OCI-LY7 (cell line): ENCODE results near the gene ZNF154. TPM values are rescaled to one million over a fixed set of nuclear protein-coding genes. Genes with fewer than 3 reads are reported as not detected.

ENCODE experiments used
- BruUV-seq: library from RNA; stranded (reverse); fragments of 400-500 nt; replicated peaks from 2 replicates; lab custom pipeline; 2021; lab: Mats Ljungman, UMichigan
- CTCF ChIA-PET: fragments of 300-600 bp; sonication (Branson Sonifier 250); formaldehyde crosslinking; loops from one replicate; lab custom pipeline; 2022; ENCODE audit warnings: antibody characterized with exemption; ENCODE audit not compliant: unreplicated experiment; lab: Charles Lee
- POLR2A ChIA-PET: fragments of 300-600 bp; sonication (Branson Sonifier 250); formaldehyde crosslinking; loops from one replicate; lab custom pipeline; 2022; ENCODE audit warnings: antibody characterized with exemption; lab: Charles Lee
- DNase-seq: peaks from one replicate; pipeline ENCODE4 v3.0.0-alpha.2; 2015; ENCODE audit warnings: low spot score
- H2AFZ ChIP-seq: fragments of 200-600 bp; sonication (generic), shearing (Covaris generic); 2 replicates; pipeline ENCODE4 v1.6.1; 2014; ENCODE audit warnings: mild to moderate bottlenecking, antibody characterized with exemption, low read length, moderate library complexity
- H3K27ac ChIP-seq: fragments of 200-600 bp; sonication (generic); 2 replicates; pipeline ENCODE4 v1.5.1; 2014; ENCODE audit warnings: mixed run types, low read depth, mild to moderate bottlenecking, moderate library complexity, low read length, inconsistent platforms; ENCODE audit not compliant: poor library complexity, severe bottlenecking
- H3K36me3 ChIP-seq: fragments of 200-600 bp; sonication (generic); 2 replicates; pipeline ENCODE4 v1.6.1; 2014; ENCODE audit warnings: mild to moderate bottlenecking, antibody characterized with exemption, low read length, moderate library complexity, mixed read lengths; ENCODE audit not compliant: insufficient read depth
- H3K4me1 ChIP-seq: fragments of 200-600 bp; sonication (generic); 2 replicates; pipeline ENCODE4 v1.5.1; 2014; ENCODE audit warnings: mild to moderate bottlenecking, low read length; ENCODE audit not compliant: insufficient read depth, poor library complexity, severe bottlenecking
- H3K4me2 ChIP-seq: fragments of 200-600 bp; sonication (generic); 2 replicates; pipeline ENCODE4 v1.6.1; 2014; ENCODE audit warnings: mild to moderate bottlenecking, low read length
- H3K4me3 ChIP-seq: fragments of 200-600 bp; sonication (generic); 2 replicates; pipeline ENCODE4 v1.5.1; 2014; ENCODE audit warnings: mild to moderate bottlenecking, low read depth, low read length; ENCODE audit not compliant: poor library complexity, severe bottlenecking
- H3K79me2 ChIP-seq: fragments of 200-600 bp; sonication (generic); 2 replicates; pipeline ENCODE4 v1.6.1; 2016; ENCODE audit warnings: low read depth, mild to moderate bottlenecking, low read length, moderate library complexity, mixed read lengths; ENCODE audit not compliant: insufficient read depth
- H3K9me2 ChIP-seq: fragments of 200-600 bp; sonication (generic); 2 replicates; pipeline ENCODE4 v1.6.1; 2016; ENCODE audit warnings: mild to moderate bottlenecking, low read length, mixed read lengths; ENCODE audit not compliant: insufficient read depth
- H3K9me3 ChIP-seq: fragments of 200-600 bp; sonication (generic); 2 replicates; pipeline ENCODE4 v1.6.1; 2014; ENCODE audit warnings: mild to moderate bottlenecking, mixed run types, low read length, mixed read lengths
- H4K20me1 ChIP-seq: fragments of 200-600 bp; sonication (generic); 2 replicates; pipeline ENCODE4 v1.6.1; 2014; ENCODE audit warnings: mild to moderate bottlenecking, antibody characterized with exemption, low read length, moderate library complexity, mixed read lengths; ENCODE audit not compliant: insufficient read depth
- CTCF ChIP-seq: fragments of 200-600 bp; sonication (generic); conservative IDR thresholded peaks from 2 replicates; pipeline ENCODE4 v1.5.1; 2014; ENCODE audit warnings: mild to moderate bottlenecking, antibody characterized with exemption, low read length, moderate library complexity, mixed read lengths
- EZH2phosphoT487 ChIP-seq: fragments of 200-600 bp; sonication (generic); IDR thresholded peaks from 2 replicates; pipeline ENCODE4 v1.6.1; 2018; ENCODE audit warnings: low read depth, borderline replicate concordance, mild to moderate bottlenecking, mixed run types, antibody characterized with exemption, low read length, moderate library complexity, mixed read lengths
- intact Hi-C: fragments of 100-400 bp; cut with micrococcal nuclease; formaldehyde crosslinking; loops from one replicate; pipeline ENCODE4 v1.10.0; 2022; ENCODE audit not compliant: unreplicated experiment
- total RNA-seq, 2 experiments: library from RNA; depleted of rRNA in 1 of 2; stranded (reverse); fragments of >200 nt in 1 of 2; shearing (Covaris generic) in 1 of 2; gene quantifications; 2 replicates each; pipeline ENCODE4 v1.2.3, GENCODE V29; 2014 to 2022

The ZNF154 gene
- total RNA-seq, 2 experiments from 2014 or later = not detected

DNA sequence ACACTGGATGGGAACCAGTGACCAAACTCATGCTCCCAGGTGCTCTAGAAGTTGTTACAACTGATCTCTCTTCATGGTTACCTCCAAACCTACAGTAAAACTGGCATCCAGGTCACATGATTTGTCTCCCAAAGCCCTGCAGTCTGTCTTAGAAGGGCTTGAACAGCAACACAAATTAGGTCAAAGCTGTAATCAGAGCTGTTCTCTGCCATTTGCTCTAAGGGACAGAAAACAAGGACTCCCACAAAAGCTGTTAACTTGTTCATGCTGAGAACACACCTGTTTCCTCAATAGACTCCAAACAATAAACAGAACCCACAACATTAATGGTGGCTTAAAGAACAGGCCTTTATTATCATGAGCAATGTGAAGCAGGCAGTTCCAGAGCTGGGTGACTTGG is 10.4 kb upstream of the ZNF154 start:
- intact Hi-C loops = no loop called here
- Histone ChIP-seq H4K20me1 (no peaks in the 10 kb centered on the region), H2AFZ (no peak overlapping the region), H3K79me2 (no peaks in the 10 kb centered on the region), H3K4me3 (no peak overlapping the region), H3K9me3 (no peaks in the 10 kb centered on the region), H3K9me2 (no peaks in the 10 kb centered on the region), H3K36me3 (peaks cover 62% of the 10 kb centered on the region), H3K27ac (no peak overlapping the region), H3K4me2 (no peak overlapping the region), H3K4me1 (no peaks in the 10 kb centered on the region)
- no peak for TF ChIP-seq CTCF
- TF ChIP-seq EZH2phosphoT487 = no peak
- BruUV-seq = no TSS peak
- DNase-seq = no peak
- CTCF ChIA-PET = no interaction called here
- POLR2A ChIA-PET = no interaction called here

DNA sequence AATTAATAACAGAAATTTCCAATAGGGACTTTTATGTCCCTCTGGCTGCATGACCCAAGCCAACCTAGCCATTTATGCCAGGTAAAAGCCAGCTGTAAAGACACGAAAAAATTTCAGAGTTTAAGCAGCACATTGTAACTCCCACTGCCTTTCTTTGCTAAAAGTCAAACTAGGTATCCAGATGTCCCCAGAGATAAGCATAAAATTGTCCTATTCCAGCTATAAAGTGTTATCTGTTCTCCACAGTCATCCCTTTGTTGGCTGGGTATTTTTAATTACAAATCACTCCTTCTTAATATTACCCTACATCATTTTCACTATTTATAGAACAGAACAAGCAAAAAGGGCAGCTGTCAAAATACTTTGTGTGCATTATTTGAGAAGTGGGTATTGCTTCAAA is 3.2 kb upstream of the ZNF154 start:
- Histone ChIP-seq H3K36me3 (peaks cover 16% of the 10 kb centered on the region), H3K4me3 (no peak overlapping the region), H3K9me2 (no peaks in the 10 kb centered on the region), H3K79me2 (no peaks in the 10 kb centered on the region), H3K4me2 (no peak overlapping the region), H2AFZ (no peak overlapping the region), H3K27ac (no peak overlapping the region), H3K4me1 (no peaks in the 10 kb centered on the region), H4K20me1 (no peaks in the 10 kb centered on the region), H3K9me3 (no peaks in the 10 kb centered on the region)
- no peak for TF ChIP-seq EZH2phosphoT487
- TF ChIP-seq CTCF = no peak
- no TSS peak for BruUV-seq
- ChIA-PET POLR2A (interaction anchor here (0.6 kb wide), 1 partner anchor 1415 kb away, joined by 4 read pairs; no protein-coding TSS in a partner anchor), CTCF (no interaction called here)
- intact Hi-C loops = no loop called here
- no peak for DNase-seq

DNA sequence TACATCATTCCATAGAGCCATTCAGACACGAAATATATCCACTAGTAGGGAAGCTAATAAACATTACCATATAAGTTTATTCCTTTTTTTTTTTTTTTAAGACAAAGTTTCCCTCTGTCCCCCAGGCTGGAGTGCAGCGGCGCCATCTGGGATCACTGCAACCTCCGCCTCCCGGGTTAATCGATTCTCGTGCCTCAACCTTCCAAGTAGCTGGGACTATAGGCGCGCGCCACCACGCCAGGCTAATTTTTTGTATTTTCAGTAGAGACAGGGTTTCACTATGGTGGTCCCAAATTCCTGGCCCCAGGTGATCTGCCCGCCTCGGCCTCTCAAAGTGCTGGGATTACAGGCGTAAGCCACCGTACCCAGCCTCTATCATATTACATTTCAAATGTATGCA is 612 bp upstream of the ZNF154 start:
- Histone ChIP-seq H3K9me3 (no peaks in the 10 kb centered on the region), H3K4me2 (no peak overlapping the region), H3K9me2 (no peaks in the 10 kb centered on the region), H3K36me3 (peaks cover 7% of the 10 kb centered on the region; the same call in 1 of the 2 replicates), H3K79me2 (no peaks in the 10 kb centered on the region), H2AFZ (no peak overlapping the region), H4K20me1 (no peaks in the 10 kb centered on the region), H3K27ac (no peak overlapping the region), H3K4me1 (no peaks in the 10 kb centered on the region), H3K4me3 (no peak overlapping the region)
- no peak for TF ChIP-seq CTCF
- TF ChIP-seq EZH2phosphoT487 = no peak
- no TSS peak for BruUV-seq
- no peak for DNase-seq
- intact Hi-C loops = no loop called here
- ChIA-PET POLR2A (interaction anchor here (0.7 kb wide), 1 partner anchor 1378 kb away, joined by 3 read pairs; no protein-coding TSS in a partner anchor), CTCF (no interaction called here)
